GM13977 (cell line): ENCODE data around the gene SOX5.

Source experiments
- DNase-seq: peaks from one replicate; pipeline ENCODE4 v3.0.0; 2012; ENCODE audit warnings: low spot score
- CTCF ChIP-seq: IDR thresholded peaks from 2 replicates; pipeline ENCODE4 v1.5.1; 2012; ENCODE audit warnings: mild to moderate bottlenecking, control low read depth; ENCODE audit not compliant: insufficient read depth; ENCODE audit errors: extremely low read depth, missing control alignments
- in situ Hi-C: fragments of 300-500 bp; cut with MboI; formaldehyde crosslinking; loops from one replicate; pipeline ENCODE4 v1.12.0; 2022; ENCODE audit warnings: low sequenced_read_pairs, low pct_unique_long_range_greater_than_20kb, mixed read lengths, inconsistent platforms; ENCODE audit not compliant: unreplicated experiment

Gene SOX5

GRCh38 chr12:23781118-23781517 is 168.4 kb downstream of the SOX5 start:
- no peak for DNase-seq
- no peak for TF ChIP-seq CTCF
- in situ Hi-C loops, result no loop called here

GRCh38 chr12:23775208-23775607 is 174.3 kb downstream of the SOX5 start:
- in situ Hi-C loops, result no loop called here
- DNase-seq, result no peak
- TF ChIP-seq CTCF, result no peak

- DNase-seq, result no peak
- no peak for TF ChIP-seq CTCF
- in situ Hi-C loops, result no loop called here
These were observed 178.1 kb downstream of the SOX5 start for GRCh38 chr12:23771240-23771949.

GRCh38 chr12:23770202-23770938 is 179.1 kb downstream of the SOX5 start:
- no peak for TF ChIP-seq CTCF
- in situ Hi-C loops, result no loop called here
- DNase-seq, result no peak

GRCh38 chr12:23767834-23768233 is 181.6 kb downstream of the SOX5 start:
- in situ Hi-C loops, result no loop called here
- no peak for DNase-seq
- no peak for TF ChIP-seq CTCF

GRCh38 chr12:23763724-23764123 is 185.7 kb downstream of the SOX5 start:
- TF ChIP-seq CTCF, result no peak
- in situ Hi-C loops, result no loop called here

More at GRCh38 chr12:23763724-23764123, 185.7 kb downstream of the SOX5 start:
- DNase-seq, result no peak
